ENCODE results near the gene STX2. TPM values are rescaled to one million over a fixed set of nuclear protein-coding genes. Genes with fewer than 3 reads are reported as not detected.
"Not testable (repeated sequence)": the region's sequence is repeated elsewhere in the genome, so short reads cannot be mapped to it uniquely, and the experiment has no call there.

Gene STX2
- total RNA-seq, result 19.7 TPM

DNA sequence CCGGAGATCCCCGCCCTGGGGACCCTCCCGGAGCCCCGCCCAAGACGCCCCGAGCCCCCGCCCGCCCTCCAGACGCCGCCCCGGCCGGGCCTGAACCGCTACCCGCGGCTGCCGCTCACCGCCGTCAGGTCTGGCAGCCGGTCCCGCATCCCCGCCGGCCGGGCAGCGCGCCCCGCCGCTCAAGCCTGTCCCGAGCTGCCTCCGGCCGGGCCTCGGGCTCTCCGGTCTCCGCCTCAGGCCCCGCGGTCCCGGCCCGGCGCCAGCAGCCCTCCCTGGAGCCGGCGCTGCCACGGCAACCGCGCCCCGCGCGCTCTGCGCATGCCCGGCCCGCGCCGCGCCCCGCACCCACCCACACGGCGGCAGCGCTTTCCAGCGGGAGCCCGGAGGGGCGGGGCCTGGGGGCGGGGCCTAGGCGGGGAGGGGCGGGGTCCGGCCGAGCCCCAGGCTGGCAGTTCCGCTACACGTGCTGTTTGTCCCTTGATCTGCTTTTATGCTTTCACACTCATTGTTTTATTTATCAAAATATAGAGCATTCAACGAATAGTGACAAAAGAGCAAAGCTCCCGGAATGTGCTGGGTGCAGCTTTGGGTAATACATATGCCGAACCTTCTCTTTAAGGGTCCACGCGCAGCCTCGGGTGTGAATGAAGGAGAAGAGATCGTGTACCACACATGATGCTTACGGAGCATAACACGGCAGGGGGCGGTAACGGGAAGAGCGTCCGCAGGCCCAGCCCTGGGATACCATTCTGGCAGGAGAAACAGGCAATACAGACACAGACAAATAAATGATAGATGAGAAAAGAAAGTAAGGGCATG lies at the start of gene STX2:
TSS of gene STX2 (minus strand) at position 300 of the 819 bp plus-strand sequence. CDS start at position 149, 151 bp downstream.
- DNase-seq, result peak; percentile 92

DNA sequence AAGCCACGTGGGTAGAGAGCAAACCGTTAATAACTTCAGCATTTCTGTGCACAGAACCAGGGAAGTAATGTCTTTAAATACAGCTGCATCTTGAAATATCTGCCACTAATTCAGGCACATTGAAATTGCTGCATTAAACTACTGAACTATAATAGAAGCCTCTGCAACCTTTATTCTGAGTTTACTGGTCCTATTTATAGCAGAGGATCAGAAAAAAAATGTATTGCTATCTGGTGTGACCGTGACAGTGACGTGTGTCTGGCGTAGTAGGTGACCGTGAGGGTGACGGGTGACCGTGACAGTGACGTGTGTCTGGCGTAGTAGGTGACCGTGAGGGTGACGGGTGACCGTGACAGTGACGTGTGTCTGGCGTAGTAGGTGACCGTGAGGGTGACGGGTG lies 48.1 kb upstream of the STX2 start:
- not testable (repeated sequence) for DNase-seq

DNA sequence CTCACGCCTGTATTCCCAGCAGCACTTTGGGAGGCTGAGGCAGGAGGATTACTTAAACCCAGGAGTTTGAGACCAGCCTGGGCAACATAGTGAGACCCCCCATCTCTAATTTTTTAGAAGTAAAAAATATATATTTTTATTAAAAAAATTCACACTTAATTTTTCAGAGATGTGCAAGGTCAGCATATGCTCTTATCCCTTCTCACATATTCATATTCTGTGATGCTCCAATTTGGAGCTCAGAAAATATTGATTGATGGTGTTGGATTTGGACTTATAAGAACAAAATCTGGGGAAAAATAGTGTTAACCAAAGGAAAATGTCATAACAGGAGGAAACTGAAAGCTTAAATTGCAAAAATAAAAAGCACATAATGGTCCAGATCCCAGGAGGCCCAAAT lies 42.5 kb upstream of the STX2 start:
- no peak for DNase-seq

DNA sequence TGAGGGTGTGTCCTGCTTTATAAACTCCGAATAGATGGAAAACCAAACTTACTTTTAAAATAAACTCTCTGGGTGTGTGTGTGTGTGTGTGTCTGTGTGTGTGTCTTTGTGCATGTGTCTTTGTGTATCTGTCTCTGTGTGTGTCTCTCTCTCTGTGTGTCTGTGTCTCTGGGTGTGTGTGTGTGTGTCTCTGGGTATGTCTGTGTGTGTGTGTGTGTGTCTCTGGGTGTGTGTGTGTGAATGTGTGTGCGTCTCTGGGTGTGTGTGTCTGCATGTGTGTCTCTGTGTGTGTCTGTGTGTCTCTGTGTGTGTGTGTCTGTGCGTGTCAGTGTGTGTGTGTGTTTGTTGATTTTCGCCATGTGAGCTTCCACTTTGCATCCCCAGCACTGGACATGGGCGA lies 42.0 kb upstream of the STX2 start:
- no peak for DNase-seq

DNA sequence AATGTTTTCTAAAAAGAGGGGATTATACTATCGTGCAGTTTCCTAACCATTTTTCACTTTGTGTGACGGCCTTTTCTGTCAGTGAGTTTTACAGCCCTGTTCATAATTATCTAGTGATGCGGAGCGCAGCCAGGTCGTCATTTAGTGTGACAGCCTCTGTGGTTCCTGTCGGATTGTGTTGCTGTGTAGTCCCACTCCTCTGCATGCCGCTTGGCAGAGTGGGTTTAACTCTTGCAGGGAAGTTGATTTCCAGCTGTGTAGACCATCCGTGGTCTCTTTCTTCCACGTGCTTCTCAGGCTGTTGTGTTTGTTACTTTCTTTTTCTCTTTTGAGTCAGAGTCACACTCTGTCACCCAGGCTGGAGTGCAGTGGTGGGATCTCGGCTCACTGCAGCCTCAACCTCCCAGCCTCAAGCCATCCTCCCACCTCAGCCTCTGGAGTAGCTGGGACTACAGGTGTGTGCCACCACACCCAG lies 41.4 kb upstream of the STX2 start:
- no peak for DNase-seq

DNA sequence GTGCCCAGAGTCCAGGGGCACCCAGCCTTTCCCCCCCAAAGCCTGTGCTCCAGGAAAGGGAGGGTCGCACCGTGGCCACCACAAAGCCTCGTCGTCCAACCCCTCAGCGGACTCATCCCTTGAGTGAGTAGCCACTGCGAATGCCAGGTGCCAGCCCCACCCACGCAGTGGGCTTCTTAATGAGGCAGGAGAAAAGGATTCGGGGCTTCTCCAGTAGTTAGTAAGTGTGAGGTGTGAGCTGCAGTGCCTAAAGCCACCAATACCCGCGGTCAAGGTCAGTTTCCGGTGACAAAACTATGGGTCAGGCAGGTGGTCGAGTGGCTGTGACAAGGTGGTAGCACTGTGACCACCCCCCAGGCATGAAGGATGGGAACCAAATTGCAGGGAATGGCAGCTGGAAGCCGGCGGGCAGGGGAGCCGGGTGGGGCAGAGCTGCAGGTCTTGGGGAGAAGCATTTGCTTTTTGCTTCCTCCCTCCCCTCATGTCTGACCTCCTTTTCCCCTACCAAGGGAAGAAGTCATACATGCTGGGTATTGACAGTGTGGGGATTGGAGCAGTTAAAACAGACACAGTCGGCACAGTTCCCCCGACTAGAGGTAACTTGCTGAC lies 40.8 kb upstream of the STX2 start:
- no peak for DNase-seq

DNA sequence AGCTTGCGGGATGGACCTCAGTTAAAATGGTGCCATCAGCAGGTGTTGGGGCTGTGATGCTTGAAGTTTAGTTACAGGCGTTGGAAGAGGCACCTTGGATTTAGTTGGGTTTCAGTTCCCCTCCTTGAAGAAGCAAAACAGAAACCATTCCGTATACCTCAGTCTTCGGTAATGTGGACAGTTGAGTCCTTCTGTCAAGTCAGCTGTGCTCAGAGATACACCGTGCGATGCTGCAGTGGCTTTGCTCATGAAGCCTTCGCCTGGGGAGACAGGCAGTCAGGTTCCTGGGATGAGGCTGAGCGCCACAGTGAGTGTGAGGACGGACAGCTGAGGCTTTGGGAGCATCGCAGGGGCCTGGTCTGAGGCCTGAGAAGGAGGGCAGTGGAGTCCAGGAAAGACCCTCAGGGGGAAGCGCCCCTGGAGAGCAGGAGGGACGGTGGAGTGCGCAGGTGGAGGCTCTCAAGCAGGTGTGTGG lies 40.2 kb upstream of the STX2 start:
- no peak for DNase-seq

DNA sequence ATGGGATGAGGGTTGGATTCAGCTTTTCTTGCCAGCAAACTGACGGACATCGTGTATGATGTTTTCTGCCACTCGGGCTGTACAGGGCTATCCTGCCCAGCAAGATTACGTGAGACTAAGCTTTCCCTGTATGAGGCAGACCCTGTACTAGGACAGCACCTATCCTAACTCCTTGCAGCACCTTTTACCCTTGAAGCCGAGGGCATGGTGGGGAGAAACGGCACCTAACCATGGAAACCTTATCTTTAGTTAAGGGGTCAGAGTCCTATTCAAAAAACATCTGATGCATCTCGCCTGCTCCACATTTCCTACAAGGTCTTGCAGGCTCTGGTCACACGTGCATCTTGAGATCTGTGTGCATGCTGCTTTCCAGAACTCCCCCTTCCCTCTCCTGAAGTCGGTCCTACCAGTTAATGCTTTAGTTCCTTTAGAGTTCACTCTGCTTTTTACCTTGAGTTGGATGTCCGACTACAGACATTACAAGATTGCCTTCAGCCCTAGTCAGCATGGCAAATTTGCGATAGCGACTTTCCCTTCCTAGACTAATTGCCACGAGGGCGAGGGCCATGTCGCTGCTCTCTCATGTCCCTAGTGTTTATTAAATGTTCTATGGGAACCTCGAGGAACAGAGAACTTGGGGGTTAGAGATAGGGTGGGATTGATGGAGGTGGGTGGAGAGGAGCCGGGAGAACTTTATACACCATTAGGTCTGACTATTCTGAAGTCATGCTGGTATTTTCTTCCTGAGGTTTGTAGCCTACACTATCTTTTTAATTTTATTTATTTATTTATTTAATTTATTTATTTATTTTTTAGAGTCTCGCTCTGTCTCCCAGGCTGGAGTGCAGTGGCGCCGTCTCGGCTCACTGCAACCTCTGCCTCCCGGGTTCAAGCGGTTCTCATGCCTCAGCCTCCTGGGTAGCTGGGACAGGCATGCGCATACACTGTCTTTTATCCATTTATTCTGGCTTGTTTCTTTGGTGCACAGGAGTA lies 39.4 kb upstream of the STX2 start:
- DNase-seq, result no peak

DNA sequence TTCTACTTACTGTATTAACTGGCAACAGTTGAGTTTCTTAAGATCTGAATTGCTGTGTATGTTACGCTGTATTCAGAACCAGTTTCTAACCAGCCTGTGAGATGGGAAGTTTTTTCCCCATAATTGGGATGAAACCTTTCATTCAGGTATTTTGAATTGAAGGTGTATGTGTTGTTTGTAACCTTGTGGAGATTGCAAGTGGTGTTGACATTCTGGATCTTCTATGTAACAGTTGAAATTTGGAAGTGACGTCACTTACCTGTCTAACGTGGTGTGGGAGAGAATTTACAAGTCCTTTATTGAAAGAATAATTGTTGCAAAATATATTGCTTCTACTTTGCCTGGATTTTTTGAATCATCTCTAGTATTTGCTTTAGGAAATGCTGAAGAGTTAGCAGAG lies 38.3 kb upstream of the STX2 start:
- no peak for DNase-seq

DNA sequence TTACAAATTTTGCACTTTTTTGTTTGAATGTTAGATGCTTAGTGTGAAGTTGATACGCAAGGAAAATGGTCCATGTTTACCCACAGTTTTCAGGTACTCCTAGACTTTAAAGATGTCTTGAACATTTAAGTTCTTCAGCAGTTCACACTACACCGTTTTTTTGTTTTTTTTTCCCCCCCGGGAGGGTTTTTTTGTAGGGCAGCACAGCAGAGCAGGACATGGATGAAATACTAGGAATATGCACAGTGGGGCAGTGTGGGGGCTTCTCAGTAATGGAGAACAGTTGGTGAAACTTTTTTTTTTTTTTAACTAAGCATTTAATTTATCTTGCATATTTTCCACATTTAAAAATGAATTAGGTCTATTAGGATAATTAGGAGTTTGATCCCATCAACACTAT lies 37.7 kb upstream of the STX2 start:
- DNase-seq, result no peak

DNA sequence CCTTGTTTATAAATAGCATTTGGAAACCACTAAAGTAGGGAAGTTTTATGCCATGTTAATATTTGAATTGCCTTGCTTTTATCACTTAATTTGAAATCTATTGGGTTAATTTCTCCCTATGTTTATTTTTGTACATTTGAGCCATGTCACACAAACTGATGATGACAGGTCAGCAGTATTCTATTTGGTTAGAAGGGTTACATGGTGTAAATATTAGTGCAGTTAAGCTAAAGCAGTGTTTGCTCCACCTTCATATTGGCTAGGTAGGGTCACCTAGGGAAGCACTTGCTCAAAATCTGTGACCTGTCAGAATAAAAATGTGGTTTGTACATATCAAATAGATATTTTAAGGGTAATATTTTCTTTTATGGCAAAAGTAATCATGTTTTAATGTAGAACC lies 37.2 kb upstream of the STX2 start:
- DNase-seq, result no peak

DNA sequence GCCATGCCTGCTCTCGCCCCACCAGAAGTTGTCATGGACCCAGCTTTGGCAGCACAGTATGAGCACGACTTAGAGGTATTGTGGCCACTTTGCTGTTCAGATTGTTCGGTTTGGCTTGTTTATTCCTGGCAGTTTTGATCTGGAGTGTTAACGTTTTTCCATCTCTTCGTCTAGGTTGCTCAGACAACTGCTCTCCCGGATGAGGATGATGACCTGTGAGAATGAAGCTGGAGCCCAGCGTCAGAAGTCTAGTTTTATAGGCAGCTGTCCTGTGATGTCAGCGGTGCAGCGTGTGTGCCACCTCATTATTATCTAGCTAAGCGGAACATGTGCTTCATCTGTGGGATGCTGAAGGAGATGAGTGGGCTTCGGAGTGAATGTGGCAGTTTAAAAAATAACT lies 36.7 kb upstream of the STX2 start:
- not testable (repeated sequence) for DNase-seq

DNA sequence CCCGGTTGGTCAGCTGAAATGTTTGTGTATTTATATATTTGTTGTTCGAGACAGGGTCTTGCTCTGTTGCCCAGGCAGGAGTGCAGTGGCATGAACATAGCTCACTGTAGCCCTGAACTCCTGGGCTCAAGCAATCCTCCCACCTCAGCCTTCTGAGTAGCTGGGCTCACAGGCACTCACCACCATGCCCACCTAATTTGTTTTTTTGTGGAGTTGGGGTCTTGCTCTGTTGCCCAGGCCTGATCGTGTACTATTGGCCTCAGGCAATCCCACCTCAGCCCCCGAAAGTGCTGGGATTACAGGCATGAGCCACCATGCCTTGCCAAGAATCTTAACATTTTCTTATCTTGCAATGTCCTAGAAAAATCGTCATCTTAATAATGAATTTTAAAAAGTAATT lies 36.1 kb upstream of the STX2 start:
- DNase-seq, result no peak

DNA sequence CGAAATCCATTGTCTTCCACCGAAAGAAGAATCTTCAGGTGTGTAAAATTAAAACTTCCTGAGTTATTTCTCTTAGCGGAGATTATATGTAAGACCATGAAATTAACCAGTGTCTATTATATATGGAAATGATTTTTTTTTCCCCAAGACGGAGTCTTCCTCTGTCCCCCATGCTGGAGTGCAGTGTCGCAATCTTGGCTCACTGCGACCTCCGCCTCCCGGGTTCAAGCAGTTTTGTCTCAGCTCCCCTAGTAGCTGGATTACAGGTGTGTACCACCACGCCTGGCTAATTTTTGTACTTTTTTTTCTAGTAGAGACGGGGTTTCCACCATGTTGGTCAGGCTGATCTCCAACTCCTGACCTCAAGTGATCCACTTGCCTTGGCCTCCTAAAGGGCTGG lies 35.6 kb upstream of the STX2 start:
- no peak for DNase-seq

DNA sequence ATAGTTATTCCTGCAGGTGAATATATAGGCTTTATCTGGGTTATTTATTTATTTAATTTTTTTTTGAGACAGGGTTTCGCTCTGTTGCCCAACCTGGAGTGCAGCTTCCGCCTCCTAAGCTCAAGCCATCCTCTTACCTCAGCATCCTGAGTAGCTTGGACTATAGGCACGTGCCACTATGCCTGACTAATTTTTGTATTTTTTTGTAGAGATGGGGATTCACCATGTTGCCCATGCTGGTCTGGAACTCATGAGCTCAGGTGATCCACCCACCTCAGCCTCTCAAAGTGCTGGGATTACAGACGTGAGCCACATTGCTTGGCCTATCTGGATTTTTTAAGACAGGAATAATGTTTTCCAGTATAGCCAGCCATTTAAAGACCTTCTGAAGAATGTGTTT lies 34.8 kb upstream of the STX2 start:
- DNase-seq, result no peak

DNA sequence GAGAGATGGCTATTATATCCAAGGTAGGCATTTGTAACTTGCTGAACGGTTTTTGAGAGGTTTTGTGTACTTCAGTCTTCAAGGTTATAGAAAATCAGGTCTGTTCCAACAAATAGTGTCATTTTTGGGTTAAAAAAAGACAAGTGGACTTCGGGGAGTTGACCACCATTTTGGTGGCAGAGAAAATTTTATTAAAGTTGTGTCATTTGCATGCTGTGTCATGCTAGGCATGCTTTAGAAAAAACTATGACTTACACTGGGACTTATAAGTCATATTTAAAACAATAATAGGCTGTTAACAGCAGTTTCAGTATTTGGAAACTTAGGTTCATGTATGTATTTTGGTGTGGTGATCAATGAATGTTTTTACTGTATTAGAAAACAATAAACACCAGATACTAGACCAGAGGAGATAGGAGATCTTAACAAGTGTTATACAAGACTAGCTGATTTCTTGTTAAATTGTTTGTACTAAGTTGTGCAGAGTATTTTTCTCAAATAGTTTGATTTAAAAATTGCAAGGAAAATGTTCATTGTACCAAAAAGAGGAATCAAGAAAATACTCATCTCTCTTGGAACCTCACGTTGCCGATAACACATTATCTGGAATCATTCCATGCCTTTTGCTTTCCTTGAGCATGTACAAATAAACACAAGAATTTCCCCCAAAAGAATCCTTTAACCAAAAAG lies 34.2 kb upstream of the STX2 start:
- DNase-seq, result no peak

DNA sequence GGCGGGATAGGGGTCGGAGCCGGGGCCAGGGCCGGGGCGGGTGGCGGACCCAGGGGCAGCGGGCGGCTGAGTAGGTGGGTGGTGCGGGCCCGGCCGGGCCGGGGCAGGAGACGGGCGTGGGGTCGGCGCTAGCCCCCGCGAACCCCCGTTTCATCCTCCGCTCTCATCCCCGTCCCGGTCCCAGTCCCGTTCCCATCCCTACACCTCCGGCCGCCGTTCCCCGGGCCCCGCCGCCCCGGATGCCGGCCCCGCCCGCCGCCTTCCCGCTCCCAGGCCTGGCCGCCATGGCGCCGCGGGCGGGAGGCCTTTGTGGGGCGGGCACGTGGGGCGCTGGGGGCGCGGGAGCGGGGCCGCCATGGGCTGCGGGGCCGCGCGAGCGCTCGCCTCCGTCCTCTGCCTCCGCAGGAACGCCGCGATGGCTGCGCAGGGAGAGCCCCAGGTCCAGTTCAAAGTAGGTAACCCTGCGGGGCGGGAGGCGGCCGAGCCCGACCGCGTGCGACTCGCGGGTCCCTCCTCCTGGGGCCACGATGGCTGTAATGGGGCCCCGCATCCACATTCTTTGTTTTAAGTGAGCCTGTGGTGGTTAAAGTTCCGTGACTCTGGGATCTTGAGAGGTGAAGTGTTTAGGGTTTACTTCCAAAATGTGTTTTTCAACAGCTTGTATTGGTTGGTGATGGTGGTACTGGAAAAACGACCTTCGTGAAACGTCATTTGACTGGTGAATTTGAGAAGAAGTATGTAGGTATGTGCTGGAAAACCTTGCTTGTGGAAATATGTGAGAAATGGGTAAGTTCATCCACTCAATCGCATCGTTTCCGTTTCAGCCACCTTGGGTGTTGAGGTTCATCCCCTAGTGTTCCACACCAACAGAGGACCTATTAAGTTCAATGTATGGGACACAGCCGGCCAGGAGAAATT lies 33.4 kb upstream of the STX2 start:
- DNase-seq, result peak; percentile 65

DNA sequence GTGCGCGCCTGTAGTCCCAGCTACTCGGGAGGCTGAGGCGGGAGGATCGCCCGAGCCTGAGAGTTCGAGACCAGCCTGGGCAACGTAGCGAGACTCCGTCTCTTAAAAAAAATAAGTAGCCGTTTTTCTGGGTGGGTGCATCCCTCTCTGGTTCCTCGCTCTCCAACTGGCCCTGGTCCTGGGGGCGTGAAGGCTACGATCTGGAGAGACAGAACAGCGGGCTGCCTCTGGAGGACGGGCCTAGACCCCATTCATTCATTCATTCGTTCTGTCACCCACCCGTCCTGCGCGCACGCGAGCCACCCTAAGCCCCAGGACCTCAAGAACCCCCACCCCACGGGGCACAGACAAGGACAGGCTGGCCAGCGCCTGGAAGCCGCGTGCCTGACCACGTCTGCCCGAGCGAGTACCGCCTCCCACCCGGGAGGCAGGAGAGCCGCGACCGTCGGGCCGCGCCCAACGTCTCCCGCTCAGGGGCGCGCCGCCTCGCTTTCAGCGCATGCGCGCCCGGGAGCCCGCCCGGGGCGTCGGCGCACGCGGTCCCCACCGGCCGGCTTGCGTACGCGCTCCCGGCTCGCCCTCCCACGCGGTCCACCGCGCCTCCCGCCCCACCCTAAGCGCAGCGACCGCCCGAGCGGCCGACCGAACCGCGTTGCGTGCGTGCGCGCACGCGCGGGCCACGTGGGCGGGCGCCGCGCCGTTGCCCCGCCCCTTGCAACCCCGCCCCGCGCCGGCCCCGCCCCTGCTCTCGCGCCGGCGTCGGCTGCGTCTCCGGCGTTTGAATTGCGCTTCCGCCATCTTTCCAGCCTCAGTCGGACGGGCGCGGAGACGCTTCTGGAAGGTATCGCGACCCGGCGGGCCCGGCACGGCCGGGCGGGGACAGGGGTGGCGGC lies 32.5 kb upstream of the STX2 start, which contains the start of gene RAN:
TSS of gene RAN (plus strand) at position 781 of the 893 bp plus-strand sequence. CDS start 528 bp downstream, outside the sequence.
- DNase-seq, result peak; percentile 97
